DOHH2 (cell line): ENCODE measurements around the gene CRAMP1.

Experiments
- EZH2phosphoT487 ChIP-seq: fragments of 200-600 bp; sonication (generic); IDR thresholded peaks from 2 replicates; pipeline ENCODE4 v1.6.1; 2017; ENCODE audit warnings: borderline replicate concordance, mild to moderate bottlenecking, antibody characterized with exemption, low read length, moderate library complexity, mixed read lengths
- TF ChIP-seq, protein P1 (sequence below): fragments of 200-600 bp; sonication (generic); IDR thresholded peaks from one replicate; pipeline ENCODE4 v1.5.1; 2014; ENCODE audit warnings: antibody characterized with exemption, mild to moderate bottlenecking, low read depth, low read length; ENCODE audit not compliant: poor library complexity, severe bottlenecking

DNA sequence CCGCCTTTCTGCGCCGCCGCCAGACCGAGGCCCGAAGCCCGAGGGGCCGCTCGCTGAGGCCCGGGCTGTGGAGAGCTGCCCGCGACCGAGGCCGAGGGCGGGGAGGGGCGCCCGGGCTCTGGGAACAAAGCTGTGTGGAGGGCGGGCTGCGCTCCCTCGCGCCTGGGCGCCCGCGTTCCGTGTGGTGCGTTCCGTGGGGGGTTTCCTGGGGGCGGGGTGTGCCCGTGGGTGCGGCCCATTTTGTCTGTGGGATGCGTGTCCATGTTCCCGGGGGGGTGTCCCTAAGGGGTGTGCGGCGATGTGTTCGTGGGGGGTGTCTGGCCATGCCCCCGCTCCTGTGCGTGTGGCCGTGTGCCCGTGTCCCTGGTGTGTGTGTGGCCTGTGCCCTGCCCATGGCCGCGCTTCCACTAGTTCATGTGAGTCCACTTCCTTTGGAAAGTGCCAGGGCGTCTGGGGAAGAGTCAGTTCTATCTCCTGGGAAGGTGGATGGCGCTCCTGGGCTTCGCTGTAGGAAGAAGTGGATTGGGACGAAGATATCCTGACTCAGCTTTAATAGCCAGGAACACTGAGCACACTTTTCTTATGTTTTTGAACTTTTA lies 66.4 kb downstream of the CRAMP1 start:
- TF ChIP-seq, protein P1, sequence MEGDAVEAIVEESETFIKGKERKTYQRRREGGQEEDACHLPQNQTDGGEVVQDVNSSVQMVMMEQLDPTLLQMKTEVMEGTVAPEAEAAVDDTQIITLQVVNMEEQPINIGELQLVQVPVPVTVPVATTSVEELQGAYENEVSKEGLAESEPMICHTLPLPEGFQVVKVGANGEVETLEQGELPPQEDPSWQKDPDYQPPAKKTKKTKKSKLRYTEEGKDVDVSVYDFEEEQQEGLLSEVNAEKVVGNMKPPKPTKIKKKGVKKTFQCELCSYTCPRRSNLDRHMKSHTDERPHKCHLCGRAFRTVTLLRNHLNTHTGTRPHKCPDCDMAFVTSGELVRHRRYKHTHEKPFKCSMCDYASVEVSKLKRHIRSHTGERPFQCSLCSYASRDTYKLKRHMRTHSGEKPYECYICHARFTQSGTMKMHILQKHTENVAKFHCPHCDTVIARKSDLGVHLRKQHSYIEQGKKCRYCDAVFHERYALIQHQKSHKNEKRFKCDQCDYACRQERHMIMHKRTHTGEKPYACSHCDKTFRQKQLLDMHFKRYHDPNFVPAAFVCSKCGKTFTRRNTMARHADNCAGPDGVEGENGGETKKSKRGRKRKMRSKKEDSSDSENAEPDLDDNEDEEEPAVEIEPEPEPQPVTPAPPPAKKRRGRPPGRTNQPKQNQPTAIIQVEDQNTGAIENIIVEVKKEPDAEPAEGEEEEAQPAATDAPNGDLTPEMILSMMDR, result no peak
- TF ChIP-seq EZH2phosphoT487, result no peak
